GM19395 (cell line): ENCODE measurements around the gene GOLGA6D.
"Not testable (repeated sequence)": the region's sequence is repeated elsewhere in the genome, so short reads cannot be mapped to it uniquely, and the experiment has no call there.

Source experiments
- ATAC-seq: cut with Tn5 transposase; IDR thresholded peaks from one replicate; pipeline ENCODE4 v1.9.1; 2021; ENCODE audit warnings: mild to moderate bottlenecking, moderate library complexity; ENCODE audit not compliant: unreplicated experiment

GOLGA6D gene

DNA sequence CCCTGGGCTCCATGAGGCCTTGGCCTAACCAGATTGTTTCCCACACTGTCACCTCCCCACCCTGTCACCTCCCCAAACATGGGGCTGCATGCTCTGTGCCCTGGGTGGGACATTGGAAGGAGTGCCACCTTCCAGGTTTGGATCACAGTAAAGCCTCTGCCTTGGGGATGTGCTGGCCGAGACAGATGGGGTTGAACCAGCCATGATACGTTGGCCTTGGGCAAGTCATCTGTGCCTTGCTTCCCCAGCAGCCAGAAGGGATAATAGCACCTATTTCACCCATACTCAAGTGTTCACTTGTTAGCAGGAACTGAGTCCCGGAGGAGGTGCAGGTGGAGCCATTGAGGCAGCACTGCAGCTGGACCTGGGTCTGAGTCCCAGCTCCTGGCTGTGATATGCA, 7.0 kb upstream of the GOLGA6D start:
- not testable (repeated sequence) for ATAC-seq

GRCh38 chr15:75278497-75278896, 4.1 kb upstream of the GOLGA6D start:
- ATAC-seq = not testable (repeated sequence)

DNA sequence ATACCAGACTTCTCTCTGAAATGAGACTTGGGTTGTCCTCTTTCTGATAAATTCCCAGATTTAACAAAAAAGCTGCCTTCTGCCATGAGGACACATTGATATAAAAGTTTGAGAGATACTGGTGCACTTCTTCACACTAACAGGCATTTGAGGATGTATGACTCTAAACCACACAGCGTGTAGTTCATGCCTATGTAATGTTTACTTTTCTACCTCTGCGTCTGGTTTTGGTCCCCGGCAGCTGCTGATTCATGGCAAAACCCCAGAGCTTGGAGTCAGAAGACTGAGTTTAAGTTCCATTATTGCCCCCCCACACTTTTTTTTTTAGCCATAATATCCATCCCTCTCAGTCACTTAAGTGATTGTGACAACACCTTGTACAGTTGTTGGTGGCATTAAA, 1.5 kb downstream of the GOLGA6D start:
- ATAC-seq = not testable (repeated sequence)

DNA sequence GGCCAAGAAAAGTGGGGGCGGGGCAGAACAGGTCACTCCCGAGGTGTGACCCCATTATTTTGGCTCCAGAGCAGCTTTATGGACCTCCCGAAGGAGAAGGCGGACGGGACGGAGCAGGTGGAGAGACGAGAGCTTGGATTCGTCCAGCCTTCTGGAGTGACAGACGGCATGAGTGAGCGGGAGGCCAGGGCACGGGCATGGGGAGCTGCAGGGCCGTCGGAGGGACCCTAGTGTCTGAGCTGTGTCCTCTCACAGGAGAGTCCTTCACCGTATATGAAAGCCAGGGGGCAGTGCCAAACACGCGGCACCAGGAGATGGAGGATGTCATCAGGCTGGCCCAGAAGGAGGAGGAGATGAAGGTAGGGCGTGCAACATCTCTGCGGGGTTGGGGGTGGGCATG, 11.0 kb downstream of the GOLGA6D start:
- ATAC-seq = not testable (repeated sequence)

DNA sequence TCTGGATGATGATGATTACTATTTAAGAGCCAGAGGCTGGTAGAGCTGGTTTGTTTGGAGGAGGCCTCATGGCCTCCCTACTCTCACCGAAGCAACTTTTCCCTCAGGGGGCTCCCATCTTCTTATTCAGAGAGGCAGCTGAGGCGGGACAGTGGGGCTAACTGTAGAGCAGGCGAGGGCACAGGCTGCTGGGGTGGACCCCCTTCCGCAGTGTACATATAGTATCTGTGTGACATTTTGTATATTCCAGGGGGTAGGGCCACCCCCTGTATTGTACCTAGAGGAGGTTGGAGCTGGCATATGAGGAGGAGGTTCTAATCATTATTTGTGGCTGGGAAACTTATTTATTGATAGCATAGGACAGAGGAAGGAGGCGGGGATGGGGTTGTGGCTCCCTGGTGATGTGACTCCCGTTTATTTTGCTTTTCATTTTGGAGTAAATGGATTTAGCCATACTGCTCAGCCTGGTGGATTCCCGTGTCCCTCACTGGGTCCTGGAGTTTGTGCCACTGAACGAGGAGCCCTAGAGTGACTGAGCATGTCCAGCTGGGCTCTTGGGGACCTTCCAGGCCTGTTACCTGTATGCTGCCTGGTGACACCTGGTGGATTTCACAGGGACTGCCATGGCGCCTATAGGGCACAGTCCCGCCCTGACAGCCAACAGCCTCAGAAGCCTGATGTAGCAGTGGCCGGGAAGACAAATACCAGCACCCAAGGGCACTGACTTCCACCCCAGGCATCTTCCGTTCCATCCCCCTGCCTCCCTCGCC, 16.1 kb downstream of the GOLGA6D start:
- ATAC-seq = peak; percentile 63

DNA sequence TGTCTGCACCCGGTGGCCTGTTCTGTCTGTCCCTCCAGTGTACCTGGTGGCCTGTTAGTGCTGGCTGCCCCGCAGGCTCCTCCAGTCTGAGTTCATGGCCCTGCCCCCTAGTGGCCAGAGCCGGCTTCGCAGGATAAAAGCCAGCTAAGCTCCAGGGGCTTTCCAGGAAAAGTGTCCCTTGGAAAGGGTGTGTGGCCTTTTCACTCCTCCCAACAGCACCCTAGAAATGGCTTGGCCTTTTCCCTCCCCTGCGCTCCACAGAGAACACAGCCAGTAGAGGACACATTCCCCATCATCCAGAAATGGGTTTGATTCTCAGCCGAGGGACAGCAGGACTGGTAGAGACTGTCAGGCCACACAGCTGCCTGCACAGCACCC, 16.7 kb downstream of the GOLGA6D start:
- peak; percentile 62 for ATAC-seq

DNA sequence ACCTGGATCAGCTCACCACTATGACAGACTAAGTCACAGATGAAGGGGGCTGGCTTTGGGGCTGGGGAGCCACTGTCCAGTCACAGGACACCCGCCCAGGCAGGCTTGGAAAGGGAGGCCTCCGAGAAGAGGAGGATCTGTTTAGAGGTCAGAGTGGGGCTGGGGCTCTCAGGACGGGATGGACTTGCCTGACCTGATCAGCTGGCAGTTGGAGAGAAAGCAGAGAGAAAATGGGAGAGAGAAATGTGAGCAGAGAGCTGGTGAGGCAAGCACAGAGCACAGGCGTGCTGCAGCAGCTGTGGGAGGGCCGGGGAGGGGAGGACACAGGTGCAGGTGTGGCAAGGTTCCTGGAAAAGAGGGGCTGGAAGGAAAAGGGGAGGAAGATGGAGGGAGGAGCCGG, 17.4 kb downstream of the GOLGA6D start:
- not testable (repeated sequence) for ATAC-seq

DNA sequence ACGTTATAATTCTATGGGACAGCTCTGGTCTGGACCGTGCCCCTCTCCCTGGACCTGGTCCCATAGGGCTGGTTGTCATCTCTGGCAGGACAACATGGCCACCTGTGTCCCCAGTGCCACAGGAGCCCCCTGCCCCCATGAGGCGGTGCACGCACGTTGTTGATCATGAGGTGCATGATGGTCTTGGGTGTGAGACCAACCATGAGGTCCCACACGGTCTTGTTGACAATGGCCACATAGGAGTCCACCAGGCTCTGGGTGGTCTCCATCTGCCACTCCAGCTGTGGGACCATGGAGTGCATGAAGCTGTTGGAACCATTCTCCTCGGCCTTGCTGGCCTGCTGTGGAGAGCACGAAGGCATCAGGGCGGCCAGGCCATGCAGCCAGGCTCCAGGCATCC, 19.7 kb downstream of the GOLGA6D start:
- ATAC-seq = no peak

GRCh38 chr15:75302753-75303152, 20.1 kb downstream of the GOLGA6D start:
- ATAC-seq = not testable (repeated sequence)

- ATAC-seq = no peak
Measured at GRCh38 chr15:75306188-75306587, 23.6 kb downstream of the GOLGA6D start.

DNA sequence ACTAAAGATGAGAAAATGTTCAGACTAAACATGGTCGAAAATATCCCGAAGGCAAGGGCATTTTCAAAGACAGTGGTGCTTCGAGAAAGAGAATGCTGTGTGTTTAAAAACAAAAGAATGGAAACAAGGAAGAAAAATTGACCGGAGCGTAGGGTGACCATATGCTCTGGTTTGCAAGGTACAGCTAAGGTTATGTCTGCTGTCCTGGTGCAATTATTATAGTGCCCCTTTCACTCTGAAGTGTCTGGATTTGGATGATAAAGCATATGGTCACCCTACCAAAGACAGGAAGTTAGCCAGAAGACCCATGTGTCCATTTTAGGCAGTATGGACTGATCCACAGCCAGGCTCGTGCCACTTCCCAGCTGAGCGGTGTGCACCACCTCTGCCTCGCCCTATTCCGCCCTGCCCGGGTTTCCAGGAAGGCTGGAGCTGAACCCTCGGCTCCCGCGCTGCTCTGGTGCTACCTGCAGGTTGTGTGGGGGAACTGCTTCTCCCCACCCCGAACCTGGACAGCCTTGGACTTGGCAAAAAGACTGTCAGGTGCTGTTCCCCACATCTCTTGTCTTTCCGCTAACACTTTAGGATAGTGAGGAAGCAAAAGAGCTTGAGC, 25.2 kb downstream of the GOLGA6D start:
- no peak for ATAC-seq

GRCh38 chr15:75309711-75310110, 27.1 kb downstream of the GOLGA6D start:
- ATAC-seq = no peak

DNA sequence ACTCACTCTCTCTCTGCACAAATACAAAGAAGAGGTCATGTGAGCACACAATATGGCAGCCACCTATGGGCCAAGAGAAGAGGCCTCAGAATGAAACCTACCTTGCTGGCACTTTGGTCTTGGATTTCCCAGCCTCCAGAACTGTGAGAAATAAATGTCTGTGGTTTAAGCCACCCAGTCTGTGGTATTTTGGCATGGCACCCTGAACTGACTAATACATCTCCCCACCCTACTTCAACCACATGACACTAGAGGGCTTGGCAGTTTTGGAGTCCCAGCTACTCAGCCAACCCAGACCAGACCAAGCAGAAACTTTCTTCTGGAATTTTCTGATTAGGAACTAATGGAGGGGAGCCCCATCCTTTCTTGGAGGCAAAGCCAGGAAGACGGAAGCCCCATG, 29.9 kb downstream of the GOLGA6D start:
- ATAC-seq = not testable (repeated sequence)

GRCh38 chr15:75313116-75313845, 30.6 kb downstream of the GOLGA6D start:
- no peak for ATAC-seq

GRCh38 chr15:75314552-75315290, 32.1 kb downstream of the GOLGA6D start:
- no peak for ATAC-seq

DNA sequence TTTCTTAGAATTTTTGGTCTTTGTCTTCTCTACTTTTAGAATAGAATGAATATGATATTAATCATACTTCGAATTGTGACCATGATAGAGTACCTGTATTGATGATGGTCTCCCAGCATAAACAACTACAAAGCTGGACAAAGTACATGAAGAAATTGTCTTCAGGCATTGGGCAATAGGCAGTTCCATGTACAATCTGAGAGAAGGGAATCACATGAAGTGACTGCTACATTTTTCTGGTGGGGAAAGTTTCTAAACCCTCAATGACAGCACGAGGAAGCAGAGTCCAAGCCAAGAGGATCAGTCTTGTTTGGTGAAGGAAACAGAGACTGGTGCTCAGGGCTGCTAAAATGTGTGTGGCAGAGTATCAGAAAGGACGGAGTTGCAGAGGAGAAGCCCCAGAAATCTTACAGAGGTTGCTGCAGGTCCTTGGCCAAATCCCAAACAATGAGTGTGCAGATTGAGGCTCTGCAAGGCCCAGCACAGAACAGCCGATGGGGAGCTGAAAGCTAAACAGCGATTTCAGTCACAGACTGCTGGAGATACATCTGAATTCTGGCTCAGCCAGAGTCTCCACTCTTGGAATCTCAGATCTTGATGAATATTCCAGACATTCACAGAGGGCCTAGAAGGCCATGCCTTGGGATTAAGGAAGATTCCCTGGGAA, 36.7 kb downstream of the GOLGA6D start:
- ATAC-seq = not testable (repeated sequence)

DNA sequence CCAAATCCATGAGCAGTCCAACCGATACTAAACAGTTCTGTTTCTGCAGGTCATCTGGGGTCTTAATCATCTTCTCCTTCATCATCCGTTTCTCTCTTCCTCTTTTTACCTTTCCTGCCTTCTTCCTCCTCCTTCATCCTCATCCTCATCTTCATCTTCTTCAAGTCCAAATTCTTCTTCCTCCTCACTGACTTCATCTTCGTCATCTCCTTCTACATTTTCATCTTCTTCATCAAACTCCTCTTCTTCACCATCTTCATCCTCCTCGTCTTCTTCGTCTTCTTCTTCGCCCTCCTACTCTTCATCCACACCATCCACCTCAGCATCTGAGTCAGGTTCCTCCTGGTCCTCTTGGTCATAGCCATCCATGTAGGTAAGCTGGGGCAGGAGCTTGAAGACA, 39.1 kb downstream of the GOLGA6D start:
- ATAC-seq = no peak

DNA sequence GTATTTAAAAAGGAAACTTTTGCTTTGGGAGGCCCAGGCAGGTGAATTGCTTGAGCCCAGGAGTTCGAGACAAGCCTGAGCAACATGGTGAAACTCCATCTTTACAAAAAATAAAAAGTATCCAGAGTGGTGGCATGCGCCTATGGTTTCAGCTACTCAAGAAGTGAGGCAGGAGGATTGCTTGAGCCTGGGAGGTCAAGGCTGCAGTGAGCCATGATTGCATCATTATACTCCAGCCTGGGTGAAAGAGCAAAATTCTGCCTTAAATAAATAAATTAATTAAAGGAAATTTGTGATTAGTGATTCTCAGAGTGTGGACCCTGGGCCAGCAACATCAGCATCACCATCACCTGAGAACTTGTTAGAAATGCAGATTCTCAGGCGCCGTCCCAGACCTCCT, 43.3 kb downstream of the GOLGA6D start:
- ATAC-seq = no peak

DNA sequence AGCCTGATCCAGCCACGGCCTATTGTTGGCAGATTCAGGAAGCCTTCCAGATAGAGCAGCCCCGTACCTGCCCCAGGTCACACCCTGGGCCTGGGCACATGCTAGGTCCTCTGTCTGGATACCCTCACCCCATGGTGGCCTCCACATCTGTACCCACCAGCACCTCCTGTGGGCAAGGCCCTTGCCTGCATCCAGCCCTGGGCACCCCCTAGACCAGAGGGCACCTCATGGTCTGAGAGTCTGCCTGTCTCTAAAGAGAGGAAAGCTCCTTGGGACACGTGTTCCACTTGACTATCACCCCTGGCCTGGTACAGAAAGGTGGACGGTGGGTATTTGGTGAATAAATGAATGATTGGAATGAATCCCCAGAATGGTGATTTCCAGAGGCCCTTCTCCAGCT, 44.4 kb downstream of the GOLGA6D start:
- no peak for ATAC-seq

DNA sequence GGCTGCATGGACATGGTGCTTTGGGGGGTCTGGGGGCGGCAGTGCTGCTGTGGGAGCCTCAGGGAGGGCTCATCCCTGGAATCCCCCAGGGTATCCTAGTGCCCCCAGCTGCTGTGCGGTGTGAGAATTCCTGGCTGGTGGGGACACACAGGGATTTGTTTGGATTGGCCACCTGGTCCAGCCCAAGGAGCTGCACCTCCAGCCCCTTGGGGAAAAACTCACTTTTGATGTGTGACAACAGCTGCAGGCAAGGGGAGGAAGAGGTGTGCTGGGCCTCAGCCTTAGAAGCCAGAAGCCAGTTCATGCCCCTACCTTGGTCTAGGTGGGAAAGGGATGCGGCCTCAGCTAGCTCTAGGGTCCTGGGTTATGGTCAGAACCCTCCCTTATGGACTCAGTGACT, 44.9 kb downstream of the GOLGA6D start:
- ATAC-seq = no peak
